MM.1S (cell line): ENCODE measurements around the gene GPAT2.
"Not testable (repeated sequence)": the region's sequence is repeated elsewhere in the genome, so short reads cannot be mapped to it uniquely, and the experiment has no call there.

Experiments
- DNase-seq: peaks from one replicate; pipeline ENCODE4 v3.0.0-alpha.2; 2015
- H2AFZ ChIP-seq: fragments of 300-600 bp; sonication (generic); 2 replicates; pipeline ENCODE4 v1.6.0; 2016; ENCODE audit warnings: antibody characterized with exemption, low read length
- H3F3A ChIP-seq: fragments of 300-600 bp; sonication (generic); 2 replicates; pipeline ENCODE4 v1.6.1; 2016; ENCODE audit warnings: mild to moderate bottlenecking, antibody characterized with exemption, low read length, moderate library complexity, mixed read lengths; ENCODE audit not compliant: insufficient read depth
- H3K27ac ChIP-seq: fragments of 300-600 bp; sonication (generic); 2 replicates; pipeline ENCODE4 v1.5.1; 2016; ENCODE audit warnings: mild to moderate bottlenecking, low read length
- H3K27me3 ChIP-seq: fragments of 300-600 bp; sonication (generic); replicated peaks from 2 replicates; pipeline ENCODE4 v1.6.0; 2016; ENCODE audit warnings: low read length; ENCODE audit not compliant: insufficient read depth
- H3K36me3 ChIP-seq: fragments of 300-600 bp; sonication (generic); replicated peaks from 2 replicates; pipeline ENCODE4 v1.6.1; 2016; ENCODE audit warnings: mild to moderate bottlenecking, low read length, mixed read lengths; ENCODE audit not compliant: insufficient read depth
- H3K4me1 ChIP-seq: fragments of 300-600 bp; sonication (generic); 2 replicates; pipeline ENCODE4 v1.6.1; 2016; ENCODE audit warnings: low read length, mixed read lengths
- H3K4me2 ChIP-seq: fragments of 300-600 bp; sonication (generic); 2 replicates; pipeline ENCODE4 v1.6.0; 2016; ENCODE audit warnings: low read depth, low read length
- H3K4me3 ChIP-seq: fragments of 300-600 bp; sonication (generic); 2 replicates; pipeline ENCODE4 v1.5.1; 2016; ENCODE audit warnings: low read length, mixed read lengths
- H3K79me2 ChIP-seq: fragments of 300-600 bp; sonication (generic); 2 replicates; pipeline ENCODE4 v1.6.1; 2016; ENCODE audit warnings: mixed run types, low read length, mixed read lengths
- H3K9ac ChIP-seq: fragments of 300-600 bp; sonication (generic); 2 replicates; pipeline ENCODE4 v1.6.1; 2016; ENCODE audit warnings: low read length, mixed read lengths
- H3K9me2 ChIP-seq: fragments of 300-600 bp; sonication (generic); replicated peaks from 2 replicates; pipeline ENCODE4 v1.6.1; 2016; ENCODE audit warnings: mild to moderate bottlenecking, low read length, mixed read lengths; ENCODE audit not compliant: insufficient read depth
- H3K9me3 ChIP-seq: fragments of 300-600 bp; sonication (generic); replicated peaks from 2 replicates; pipeline ENCODE4 v1.6.1; 2016; ENCODE audit warnings: mild to moderate bottlenecking, low read length, mixed read lengths; ENCODE audit not compliant: insufficient read depth
- H4K20me1 ChIP-seq: fragments of 300-600 bp; sonication (generic); 2 replicates; pipeline ENCODE4 v1.6.1; 2016; ENCODE audit warnings: mild to moderate bottlenecking, low read length, moderate library complexity, mixed read lengths; ENCODE audit not compliant: insufficient read depth
- TF ChIP-seq, protein P1 (sequence below): fragments of 300-600 bp; sonication (generic); IDR thresholded peaks from 2 replicates; pipeline ENCODE4 v1.5.1; 2016; ENCODE audit warnings: antibody characterized with exemption, low read length, mixed read lengths

Gene GPAT2

DNA sequence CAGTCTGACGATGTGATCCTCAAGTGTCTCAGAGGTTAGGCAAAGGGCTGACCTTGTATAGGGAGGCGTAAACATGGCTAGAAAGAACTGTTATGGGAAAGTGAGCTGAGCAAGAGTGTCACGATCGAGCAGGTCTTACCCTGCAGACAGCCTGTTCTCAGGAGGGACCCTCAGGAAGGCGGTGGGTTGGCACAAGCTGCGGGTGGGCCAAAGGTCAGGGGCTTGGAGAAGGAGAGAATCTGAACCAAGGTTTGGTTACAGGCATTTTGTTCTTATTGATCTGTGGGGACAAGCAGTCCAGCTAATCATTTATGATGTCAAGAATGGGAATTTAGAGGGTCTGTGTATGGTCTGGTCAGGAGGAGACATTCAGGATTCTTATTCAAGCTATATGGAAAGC is 26.7 kb downstream of the GPAT2 start:
- H3K4me2 ChIP-seq, H4K20me1 ChIP-seq, H3K79me2 ChIP-seq, H3K27ac ChIP-seq, H3K4me3 ChIP-seq, H3K9me2 ChIP-seq, H3K27me3 ChIP-seq, H3K4me1 ChIP-seq, H3K36me3 ChIP-seq, H3F3A ChIP-seq, H2AFZ ChIP-seq, H3K9ac ChIP-seq, H3K9me3 ChIP-seq, DNase-seq: not testable (repeated sequence)

DNA sequence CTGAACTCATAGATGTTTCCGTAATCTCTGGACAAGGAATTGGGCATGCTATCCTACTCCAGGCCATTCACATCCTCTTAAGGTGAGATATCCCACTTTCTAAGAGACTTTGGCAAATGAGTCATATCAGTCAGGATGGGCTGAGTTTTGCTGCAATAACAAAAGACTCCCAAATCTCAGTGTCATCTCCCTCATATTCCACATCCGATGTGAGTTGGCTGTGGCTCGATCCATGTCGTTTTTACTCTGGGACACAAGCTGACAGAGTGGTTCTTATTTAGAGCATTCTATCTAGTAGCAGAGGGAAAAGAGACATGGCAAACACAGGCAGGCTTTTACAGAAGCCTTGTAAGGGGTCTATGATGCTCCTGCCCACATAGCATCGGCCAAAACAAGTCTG is 28.5 kb downstream of the GPAT2 start:
- DNase-seq, H3K9me3 ChIP-seq, H2AFZ ChIP-seq, H3K36me3 ChIP-seq, H3K4me3 ChIP-seq, H3K4me2 ChIP-seq, H4K20me1 ChIP-seq, H3K27ac ChIP-seq, H3K79me2 ChIP-seq, H3K9me2 ChIP-seq, H3K4me1 ChIP-seq, H3K9ac ChIP-seq, H3F3A ChIP-seq, H3K27me3 ChIP-seq: not testable (repeated sequence)

DNA sequence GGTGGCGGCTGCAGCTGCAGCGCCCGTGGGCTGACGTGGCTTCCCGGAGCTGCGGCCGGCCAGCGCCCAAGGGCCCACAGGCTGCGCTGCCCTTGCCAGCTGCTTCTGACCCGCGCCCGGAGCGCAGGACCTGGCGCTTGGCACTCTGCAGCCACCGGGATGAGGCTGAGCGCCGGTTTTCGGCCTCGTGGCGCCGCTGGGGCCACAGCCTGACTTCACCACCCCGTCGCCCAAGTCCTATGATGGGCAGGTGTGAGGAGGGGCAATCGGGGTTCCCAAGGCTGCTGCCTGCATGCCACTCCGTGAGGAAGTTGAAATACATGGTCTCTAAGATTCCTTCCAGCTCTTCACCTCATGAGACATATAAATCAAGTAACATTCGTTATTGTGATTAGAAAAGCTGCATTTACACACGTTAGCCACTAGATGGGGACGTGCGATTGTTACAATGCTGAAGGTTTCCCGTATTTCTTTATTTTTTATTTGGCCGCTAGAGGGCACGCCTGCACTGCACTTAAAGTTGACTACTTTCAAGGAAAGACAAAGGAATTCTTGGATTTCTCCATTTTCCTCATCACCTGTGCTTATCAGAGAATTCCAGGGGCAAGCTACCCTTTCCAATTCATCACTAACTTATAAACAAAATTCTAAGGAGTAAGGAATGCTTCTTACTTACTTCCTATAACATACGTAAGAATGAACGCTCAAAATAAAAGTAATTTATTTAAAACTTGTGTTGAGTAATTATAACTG is 42.0 kb downstream of the GPAT2 start:
- not testable (repeated sequence) for H3F3A ChIP-seq, H3K79me2 ChIP-seq, H3K4me1 ChIP-seq, H3K9me2 ChIP-seq, H3K36me3 ChIP-seq, H3K27me3 ChIP-seq, H4K20me1 ChIP-seq, H3K9me3 ChIP-seq
- H3K4me3 ChIP-seq = peak overlapping the region; percentile 79
- H2AFZ ChIP-seq = peak overlapping the region; percentile 100
- peak overlapping the region; percentile 92 for H3K9ac ChIP-seq
- TF ChIP-seq, protein P1, sequence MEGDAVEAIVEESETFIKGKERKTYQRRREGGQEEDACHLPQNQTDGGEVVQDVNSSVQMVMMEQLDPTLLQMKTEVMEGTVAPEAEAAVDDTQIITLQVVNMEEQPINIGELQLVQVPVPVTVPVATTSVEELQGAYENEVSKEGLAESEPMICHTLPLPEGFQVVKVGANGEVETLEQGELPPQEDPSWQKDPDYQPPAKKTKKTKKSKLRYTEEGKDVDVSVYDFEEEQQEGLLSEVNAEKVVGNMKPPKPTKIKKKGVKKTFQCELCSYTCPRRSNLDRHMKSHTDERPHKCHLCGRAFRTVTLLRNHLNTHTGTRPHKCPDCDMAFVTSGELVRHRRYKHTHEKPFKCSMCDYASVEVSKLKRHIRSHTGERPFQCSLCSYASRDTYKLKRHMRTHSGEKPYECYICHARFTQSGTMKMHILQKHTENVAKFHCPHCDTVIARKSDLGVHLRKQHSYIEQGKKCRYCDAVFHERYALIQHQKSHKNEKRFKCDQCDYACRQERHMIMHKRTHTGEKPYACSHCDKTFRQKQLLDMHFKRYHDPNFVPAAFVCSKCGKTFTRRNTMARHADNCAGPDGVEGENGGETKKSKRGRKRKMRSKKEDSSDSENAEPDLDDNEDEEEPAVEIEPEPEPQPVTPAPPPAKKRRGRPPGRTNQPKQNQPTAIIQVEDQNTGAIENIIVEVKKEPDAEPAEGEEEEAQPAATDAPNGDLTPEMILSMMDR = peak; percentile 66
- peak overlapping the region; percentile 79; the same call in 1 of the 2 replicates for H3K27ac ChIP-seq
- H3K4me2 ChIP-seq = peak overlapping the region; percentile 99
- peak; percentile 49 for DNase-seq

DNA sequence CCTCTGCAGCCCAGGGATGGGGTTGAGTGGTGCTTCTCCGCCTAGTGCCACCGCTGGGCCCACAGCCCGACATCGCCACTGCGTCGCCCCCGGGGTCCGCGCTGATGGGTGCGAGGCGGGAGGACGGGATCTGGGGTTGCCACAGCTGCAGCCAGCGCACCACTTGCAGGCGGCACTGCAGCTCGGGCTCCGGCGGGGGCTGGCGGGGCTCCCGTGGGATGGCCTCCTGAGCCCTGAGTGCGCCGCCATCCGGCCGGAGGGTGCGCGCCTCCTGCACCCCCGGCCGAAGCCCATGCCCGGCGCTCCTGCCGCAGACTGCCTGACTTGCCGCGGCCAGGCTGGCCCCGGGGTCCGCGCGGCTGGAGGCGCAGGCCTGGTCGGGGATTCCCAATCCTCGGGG is 42.6 kb downstream of the GPAT2 start:
- H3F3A ChIP-seq, H3K4me1 ChIP-seq, H3K9me3 ChIP-seq, H4K20me1 ChIP-seq, H3K36me3 ChIP-seq, DNase-seq, H3K27me3 ChIP-seq, H3K9me2 ChIP-seq, H3K79me2 ChIP-seq: not testable (repeated sequence)
- H2AFZ ChIP-seq = peak overlapping the region; percentile 100; the same call in 1 of the 2 replicates
- peak overlapping the region; percentile 92 for H3K9ac ChIP-seq
- peak overlapping the region; percentile 79 for H3K4me3 ChIP-seq
- H3K27ac ChIP-seq = peak overlapping the region; percentile 79; the same call in 1 of the 2 replicates
- peak overlapping the region; percentile 99; the same call in 1 of the 2 replicates for H3K4me2 ChIP-seq

DNA sequence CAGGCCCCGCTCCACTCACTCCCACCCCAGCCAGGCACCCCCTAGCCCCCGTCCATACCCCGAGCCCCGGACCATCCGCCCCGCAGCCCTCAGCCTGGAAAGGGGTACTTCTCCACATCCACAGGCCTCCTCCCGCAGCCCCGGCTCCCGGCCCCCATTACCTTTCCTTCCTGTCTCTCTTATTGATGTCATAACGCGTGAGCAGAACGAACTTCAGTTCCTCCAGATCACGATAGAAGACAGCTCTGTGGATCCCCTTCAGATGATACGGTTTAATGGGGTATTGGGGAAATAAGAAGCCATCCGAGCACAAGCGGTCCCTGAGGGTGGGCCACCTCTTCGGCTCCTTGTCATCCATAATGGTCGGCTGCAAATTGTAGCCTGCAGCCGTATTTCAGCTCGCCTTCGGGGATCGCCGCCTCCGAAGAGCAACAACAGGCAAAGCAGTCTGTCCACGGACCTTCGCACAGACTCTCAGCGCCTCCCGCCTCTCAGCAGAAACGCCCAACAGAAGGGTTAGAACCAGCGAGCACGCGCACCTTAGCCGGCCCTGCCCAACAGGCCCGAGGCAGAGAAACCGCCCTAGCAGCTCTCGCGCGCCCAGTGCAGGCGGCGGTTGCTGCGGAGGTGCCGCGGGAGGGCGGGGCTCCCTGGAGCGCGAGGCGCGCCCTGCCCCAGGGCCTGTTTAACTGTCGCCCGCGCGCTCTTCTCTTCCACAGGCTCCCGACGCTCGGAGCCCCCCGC is 43.2 kb downstream of the GPAT2 start, which contains the start of gene ANKRD36C:
Gene ANKRD36C, minus strand, starts transcription at position 474 of the 744 bp plus-strand sequence. Its CDS starts 116 bp downstream, at position 358.
- Histone ChIP-seq H2AFZ (peak within 1 kb of the TSS; percentile 100), H3K9ac (peak within 1 kb of the TSS; percentile 92), H3K4me3 (peak within 1 kb of the TSS; percentile 81), H3K27ac (peak within 1 kb of the TSS; percentile 84; the same call in 1 of the 2 replicates), H3K4me2 (peak within 1 kb of the TSS; percentile 99)
- not testable (repeated sequence) for H3K79me2 ChIP-seq, H3K9me3 ChIP-seq, H3K4me1 ChIP-seq, H3K9me2 ChIP-seq, H3K36me3 ChIP-seq, H4K20me1 ChIP-seq, H3F3A ChIP-seq, H3K27me3 ChIP-seq
- peak; percentile 45 for DNase-seq

DNA sequence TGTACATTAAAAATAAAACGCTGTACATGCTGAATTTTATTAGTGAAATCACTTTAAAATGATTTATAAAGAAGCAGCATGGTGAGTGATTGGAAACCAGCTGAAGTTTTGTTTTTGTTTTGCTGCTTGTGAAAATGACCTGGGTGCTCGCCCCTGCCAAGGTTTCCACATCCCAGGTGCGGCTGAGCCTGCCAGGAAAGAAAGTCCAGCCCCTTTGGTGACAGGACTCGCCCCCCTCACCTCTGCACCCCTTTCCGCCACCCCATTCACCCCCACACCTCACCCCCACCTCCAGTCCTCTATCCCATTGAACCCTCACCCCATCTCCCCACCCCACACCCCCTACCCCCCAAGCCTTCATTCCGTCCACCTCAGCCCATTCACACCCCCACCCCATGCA is 43.8 kb downstream of the GPAT2 start:
- not testable (repeated sequence) for H3K9me2 ChIP-seq, H3K79me2 ChIP-seq, H3K9me3 ChIP-seq, H3K4me1 ChIP-seq, H3K4me2 ChIP-seq, H3K36me3 ChIP-seq, H3F3A ChIP-seq, H2AFZ ChIP-seq, H4K20me1 ChIP-seq, H3K9ac ChIP-seq, H3K27me3 ChIP-seq, H3K27ac ChIP-seq, H3K4me3 ChIP-seq
- peak; percentile 6 for DNase-seq
